ENCODE results near the gene ZBBX.

GRCh38 chr3:167274141-167274874, 105.8 kb downstream of the ZBBX start:
- TF ChIP-seq NFYB (IDR thresholded peaks at IDR 0.05; ENCODE audit: extremely low read depth, insufficient read length), result no peak
- TF ChIP-seq CREB1 (IDR thresholded peaks at IDR 0.05), result no peak
- no peak for TF ChIP-seq CREB1 (CRISPR knock-in tag; IDR thresholded peaks at IDR 0.05)
- TF ChIP-seq EP400 (IDR thresholded peaks at IDR 0.05), result no peak
- no peak for TF ChIP-seq NR2C1 (IDR thresholded peaks at IDR 0.05)
- no peak for TF ChIP-seq NR2C1 (tag; IDR thresholded peaks at IDR 0.05)
- TF ChIP-seq NEUROD1 (IDR thresholded peaks at IDR 0.05; ENCODE audit: borderline replicate concordance, low read depth, low read length, partially characterized antibody), result no peak
- TF ChIP-seq YBX1 (IDR thresholded peaks at IDR 0.05), result no peak
- TF ChIP-seq XRCC3 (IDR thresholded peaks at IDR 0.05), result no peak
- no peak for TF ChIP-seq FOXP4 (CRISPR knock-in tag; IDR thresholded peaks at IDR 0.05; ENCODE audit: borderline replicate concordance)
- TF ChIP-seq SMARCA4 (IDR thresholded peaks at IDR 0.05), result no peak
- TF ChIP-seq ZNF395 (CRISPR knock-in tag; IDR thresholded peaks at IDR 0.05), result no peak
- no peak for TF ChIP-seq ZNF274 (IDR thresholded peaks at IDR 0.05; ENCODE audit: borderline replicate concordance, low read depth, low read length)
